LoVo (cell line): ENCODE results near the gene CLIC5.
A peak's percentile ranks its signal among the peaks of the same experiment; 100 is the strongest.

Experiments
- DNase-seq: peaks from one replicate; pipeline ENCODE4 v3.0.0-alpha.2; 2016; ENCODE audit warnings: low spot score

Gene CLIC5

DNA sequence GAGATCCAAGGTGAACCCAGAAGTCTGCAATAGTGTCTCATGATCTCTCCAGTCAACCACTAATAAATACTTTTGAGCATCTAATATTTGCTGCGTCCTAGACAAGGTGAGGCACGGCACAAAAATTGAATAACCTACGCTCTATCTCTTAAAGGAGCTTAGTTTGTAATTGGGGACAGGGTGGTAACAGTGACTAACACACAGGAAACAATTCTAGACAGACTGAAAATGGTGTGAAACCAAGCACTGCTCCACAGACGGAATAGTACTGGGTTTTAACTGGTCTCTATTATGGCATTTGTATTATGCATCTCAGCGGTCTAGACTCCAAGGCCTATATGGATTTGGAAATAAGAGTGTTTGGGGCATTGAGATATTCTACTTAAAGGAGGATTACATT lies 120.1 kb downstream of the CLIC5 start:
- DNase-seq: no peak

DNA sequence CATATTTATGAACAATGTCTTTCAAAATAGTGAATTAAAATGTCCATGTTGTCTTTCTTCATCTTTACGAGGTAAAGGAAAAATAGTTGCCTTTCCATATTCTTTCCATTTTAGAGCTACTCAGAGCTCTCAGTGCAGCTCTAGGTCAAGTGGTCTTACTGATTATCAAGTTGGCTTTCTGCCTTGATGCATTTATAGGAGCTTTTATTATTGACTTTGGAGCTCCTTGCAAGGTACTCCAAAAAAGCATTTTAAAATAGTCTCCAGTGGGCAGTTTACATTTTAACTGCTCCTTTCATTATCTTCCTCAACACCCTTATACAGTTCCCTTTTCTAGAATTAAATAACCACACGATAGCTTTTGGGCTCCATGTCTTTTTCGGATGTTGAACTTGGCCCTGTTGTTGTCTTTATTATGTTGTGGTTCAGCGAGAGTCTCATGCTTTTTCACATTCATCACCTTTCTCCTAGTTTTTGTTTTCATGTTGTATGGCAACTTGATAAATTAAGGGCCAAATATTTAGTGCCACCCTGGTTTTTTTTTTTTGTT lies 122.9 kb downstream of the CLIC5 start:
- no peak for DNase-seq

DNA sequence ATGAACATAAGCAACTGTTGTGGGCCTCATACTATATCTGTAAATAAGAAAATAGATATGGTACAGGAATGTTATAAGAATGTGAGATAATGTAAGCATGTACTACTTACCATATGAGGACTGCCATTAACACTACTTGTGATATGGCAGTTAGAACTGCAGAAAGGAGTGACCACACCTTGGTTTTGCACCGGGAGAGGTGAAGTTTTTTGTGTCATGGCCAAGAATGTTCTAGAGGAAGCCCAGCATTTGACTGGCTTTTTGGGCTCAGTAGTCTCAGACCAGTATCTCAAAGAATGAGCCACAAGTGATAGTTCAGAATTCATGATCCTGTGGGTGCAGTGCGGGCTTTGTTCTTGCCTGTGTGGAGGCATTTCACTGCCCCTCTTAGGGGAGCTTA lies 123.5 kb downstream of the CLIC5 start:
- no peak for DNase-seq

DNA sequence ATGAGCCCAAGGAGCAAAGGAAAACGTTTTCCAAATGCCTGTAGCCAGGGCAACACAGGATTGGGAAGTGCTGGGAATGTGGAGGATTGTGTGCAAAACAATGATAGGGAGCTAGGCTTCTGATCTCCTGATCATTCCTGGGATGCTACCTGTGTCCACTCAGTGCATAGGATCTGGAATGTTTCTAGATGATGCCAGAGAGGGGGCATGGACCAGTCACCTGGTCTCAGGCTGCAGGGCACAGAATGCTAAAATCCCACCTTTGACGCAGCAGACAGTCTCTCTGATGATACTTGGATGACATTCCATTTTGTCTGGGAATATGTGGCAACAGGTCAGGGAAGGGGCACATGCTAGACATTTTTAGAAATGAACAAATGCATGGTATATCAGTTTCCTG lies 128.9 kb downstream of the CLIC5 start:
- DNase-seq: no peak

DNA sequence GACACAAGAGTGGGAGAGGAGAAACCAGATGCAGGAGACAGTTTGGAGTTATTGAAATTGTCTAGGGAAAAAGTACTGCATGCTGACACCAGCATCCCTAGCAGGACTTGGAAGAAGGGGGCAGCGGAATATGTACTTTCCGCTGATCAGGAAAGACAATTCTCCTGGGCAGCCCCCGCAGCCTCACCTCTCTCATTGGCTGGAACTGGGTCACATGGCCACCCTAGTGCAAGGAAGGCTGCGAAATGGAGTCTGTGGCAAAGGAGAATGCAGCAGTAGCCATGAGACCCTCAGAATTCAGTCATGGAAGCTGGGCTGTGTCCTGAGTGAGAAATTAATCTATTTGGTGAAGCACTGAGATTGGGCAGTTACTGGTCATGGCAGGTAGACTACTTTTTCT lies 131.3 kb downstream of the CLIC5 start:
- DNase-seq: no peak

DNA sequence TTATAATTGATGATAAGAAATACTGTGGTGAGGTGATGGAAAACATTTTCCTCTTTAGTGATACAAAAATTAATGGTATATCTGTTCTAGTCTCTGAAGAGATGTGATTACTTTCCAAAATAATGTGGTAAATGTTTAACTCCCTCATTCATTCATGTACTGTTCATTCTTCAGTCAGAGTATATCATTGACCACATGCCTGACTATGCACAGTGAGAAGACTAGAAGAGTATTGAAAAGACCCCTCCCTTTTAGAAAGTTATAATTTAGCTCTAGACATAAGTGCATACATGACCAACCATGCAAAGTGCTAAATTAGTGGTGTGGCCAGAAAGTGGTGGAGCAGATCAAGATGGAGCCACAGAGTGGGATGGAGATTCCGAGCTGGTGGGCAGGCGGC lies 133.0 kb downstream of the CLIC5 start:
- no peak for DNase-seq

DNA sequence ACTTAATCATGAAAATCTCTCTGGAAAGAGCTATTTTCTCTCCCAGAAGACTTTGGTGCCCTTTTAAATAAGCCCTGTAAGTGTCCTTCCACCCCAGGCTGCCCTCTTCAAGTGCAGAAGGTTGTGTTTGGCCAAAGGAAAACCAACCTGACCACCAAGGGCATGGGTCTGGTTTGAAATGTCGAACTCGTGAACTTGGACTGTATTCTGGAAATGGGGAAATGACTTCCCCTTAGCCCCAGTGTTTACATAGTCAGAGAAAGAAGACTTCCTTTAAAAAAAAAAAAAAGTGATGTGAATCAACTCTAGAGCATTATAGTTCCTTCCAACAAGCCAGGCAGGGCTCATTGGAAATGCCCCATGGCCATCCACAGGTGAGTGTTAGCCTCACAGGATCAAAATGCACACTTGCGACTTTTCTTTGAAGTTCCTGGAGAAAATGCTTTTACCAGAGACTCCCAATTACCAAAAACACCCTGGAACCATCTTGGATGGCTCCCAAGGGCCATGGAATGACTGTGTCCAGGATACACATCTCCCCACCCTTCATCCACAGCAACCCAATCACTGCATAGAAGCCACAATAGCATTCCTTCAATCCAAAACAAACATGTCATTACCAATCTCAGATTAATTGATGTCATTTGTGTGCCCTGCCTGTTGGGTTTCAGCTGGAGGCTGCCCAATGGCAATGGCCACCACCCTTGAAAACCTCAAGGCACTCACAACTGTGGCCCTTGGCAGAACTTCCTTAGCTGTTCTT lies 133.8 kb downstream of the CLIC5 start:
- DNase-seq: no peak

DNA sequence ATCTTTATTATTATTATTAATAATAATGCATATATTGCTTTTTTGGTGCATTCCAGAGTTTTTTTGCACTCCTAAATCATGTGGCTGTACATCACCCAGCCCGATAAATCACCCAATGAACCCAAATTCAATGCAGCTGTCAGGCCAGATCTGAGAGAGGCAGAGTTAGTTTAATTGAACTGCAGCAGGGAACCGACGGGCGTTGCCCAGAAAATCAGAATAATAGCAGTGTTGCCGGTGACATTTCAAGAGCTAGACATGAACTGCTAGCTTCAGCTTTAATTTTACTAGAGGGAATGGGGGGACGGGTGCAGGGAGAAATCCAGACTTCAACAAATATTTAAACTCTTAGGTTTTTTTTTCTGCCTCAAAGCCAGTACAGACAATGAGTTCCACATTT lies 135.0 kb downstream of the CLIC5 start:
- no peak for DNase-seq

DNA sequence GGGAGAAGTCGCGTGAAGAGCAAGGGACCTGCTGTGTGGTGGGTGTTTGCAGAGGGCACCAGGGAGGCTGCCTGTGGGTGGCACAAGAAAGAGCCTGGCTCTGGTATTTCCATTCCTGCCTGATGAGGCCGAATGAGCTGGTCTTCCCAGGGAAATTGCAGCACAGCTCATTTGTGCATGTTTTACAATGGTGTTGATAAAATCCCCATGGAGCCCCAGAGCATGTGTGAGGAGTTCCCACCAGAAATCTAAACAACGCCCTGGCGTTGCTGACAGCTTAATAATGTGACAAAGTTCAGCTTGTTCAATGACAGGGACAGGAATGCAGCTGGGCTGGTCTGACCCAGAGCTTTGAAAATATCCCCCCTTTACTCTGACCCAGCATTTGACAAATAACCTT lies 135.5 kb downstream of the CLIC5 start:
- DNase-seq: peak; percentile 7

DNA sequence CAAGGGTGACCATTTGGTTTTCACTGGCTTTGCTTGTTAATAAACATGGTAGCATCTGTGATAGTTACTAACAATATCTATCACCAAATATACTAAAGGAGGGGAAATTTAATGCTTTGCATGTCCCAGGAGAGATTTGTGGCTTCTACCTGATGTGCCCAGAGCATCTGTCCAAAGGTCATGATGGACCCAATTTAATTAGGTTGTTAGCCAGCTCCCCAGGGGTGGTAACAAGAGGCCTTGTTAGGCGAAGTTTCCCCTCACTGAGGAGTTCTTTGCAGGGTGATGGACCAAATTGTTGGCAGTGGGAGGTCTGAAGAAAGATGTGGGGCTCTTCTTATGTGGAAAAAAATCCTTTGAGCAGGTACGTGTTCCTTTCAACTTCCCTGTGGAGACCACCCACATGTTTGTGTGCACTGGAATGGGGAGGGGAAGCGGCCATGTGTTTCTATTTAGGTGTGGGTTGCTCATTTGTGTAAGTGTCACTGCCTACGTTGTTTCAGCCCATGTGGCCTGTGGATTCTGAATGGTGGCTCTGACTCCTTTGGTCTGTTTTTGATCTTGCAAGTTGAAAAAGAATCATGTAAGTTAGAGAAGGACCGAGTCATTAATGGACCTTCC lies 137.6 kb downstream of the CLIC5 start:
- no peak for DNase-seq

DNA sequence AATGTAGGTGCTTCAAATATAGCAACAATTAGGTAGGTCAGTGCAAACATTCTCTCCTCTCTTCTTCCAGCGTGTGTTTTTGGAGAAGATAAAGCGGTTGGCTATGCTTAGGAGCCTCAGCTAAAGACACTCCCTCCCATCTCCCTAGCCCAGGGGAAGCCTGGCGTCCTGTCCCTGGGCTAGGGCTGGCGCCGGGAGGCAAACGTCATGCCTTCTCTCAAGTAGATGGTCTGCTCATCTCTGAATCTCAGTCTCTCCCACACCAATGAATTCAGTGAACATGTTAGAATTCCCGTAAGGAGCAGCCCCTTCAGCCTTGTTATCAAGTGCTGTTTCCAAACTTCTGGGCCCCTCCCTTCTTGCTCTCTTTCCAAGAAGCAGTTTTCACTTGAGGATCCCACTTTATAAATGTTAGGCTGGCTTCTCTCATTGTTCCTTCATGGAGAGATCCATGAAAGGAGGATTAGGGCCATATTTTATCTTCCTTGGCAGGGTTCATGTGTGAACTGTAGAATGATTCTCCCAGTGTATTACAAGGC lies 142.8 kb downstream of the CLIC5 start:
- DNase-seq: no peak

DNA sequence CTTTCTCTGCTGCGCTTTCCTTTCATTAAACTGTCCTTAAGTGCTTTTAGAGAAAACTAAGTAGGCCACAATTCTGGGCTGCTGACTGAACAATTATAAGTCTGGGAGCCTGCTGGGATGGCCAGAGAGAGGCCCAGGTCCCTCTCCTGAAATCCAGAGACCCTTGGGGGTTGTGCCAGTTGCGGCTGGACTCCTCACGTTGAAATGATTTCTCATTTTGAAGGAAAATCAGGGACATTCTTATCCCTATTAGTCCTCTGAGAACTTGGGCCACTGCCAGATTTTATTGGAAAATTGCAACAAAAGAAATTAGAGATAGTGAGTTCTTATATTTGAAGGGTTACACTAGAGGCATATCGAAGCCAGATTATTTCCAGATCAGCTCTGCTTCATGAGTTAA lies 145.1 kb downstream of the CLIC5 start:
- no peak for DNase-seq

DNA sequence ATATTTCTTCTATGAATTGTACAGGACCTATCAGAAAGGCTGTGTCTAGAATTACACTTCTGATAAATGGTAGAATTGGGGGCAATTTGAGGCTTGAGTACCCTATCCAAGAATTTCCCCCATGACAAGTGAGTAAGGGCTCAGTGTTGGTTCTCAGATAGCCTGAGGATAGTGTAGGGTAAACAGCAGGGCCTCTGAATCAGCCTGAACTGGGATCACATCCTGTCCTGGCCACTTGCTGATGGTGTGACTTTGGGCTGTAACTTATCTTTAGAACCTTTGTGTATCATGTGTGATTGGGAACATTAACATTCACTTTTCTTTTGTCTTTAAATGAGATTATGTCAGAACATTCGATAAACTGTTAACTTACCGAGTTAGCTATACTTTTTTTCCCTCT lies 151.0 kb downstream of the CLIC5 start:
- no peak for DNase-seq

DNA sequence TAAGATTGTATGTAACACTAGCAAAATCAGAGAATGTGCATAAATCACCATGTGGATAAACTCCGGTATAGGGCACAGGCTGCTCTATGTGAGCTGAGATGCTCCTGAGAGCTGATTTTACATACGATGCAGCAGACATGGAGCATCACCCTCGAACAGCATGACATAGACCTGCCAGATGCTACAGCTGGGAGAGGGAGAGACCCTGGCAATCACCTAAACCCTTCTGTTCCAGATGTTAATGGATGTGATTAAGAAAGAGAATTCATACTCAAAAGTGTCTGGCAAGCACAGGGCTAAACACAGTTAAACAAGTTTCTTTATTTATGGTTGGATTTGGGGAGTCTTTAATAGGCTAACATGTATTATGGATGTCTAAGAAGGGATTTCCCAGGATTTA lies 157.0 kb downstream of the CLIC5 start:
- DNase-seq: no peak

DNA sequence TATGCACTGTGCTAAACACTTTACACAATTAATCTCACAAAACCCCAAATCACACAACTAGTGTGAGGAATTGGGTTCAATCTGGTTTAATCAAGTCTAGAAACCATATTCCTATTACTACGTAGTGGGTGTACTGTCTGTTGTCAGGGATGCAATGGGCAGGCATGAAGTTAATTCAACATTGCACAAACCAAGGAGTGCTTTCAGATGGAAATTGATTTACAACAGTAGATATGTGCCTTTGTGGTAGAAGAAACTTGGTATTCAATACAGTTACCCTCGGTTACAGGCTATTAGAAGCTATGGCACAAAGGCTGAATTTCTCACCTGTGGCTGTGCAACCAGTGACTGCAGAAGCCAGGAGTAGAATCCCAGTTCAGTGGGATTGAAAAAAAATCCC lies 157.8 kb downstream of the CLIC5 start:
- DNase-seq: no peak

DNA sequence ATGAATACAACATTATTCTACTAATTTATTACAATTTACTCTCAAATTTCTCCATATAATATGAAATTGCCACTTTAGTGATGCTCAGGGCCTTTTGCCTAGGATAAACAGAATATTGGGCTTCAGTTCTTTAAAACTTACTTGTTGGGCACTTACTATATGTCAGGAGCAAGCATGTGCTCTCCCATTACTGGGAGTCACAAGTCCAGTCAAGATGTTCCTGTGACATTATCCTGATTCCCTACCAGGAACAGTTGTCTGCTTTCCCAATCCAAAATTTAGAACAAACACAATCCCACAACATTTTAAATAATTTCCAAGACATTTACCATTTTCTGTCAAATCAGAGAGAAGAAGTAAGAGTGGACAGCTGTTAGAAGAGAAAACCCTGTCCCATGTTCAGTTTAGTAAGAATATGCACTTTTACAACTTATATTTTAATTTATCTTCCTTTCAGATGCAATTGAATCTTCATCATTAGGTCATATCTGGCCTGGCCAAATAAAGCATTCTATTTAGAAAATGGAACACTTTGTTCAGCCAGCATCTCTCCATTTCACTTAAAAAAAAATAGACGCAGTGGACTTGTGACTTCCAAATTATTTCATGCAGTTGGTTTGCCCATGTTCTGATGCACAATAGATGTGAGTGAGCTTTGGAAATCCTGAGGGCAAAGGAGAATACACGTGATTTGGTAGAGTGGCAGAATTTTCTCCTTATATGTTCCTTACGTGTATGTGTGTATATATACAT lies 159.8 kb downstream of the CLIC5 start:
- no peak for DNase-seq

DNA sequence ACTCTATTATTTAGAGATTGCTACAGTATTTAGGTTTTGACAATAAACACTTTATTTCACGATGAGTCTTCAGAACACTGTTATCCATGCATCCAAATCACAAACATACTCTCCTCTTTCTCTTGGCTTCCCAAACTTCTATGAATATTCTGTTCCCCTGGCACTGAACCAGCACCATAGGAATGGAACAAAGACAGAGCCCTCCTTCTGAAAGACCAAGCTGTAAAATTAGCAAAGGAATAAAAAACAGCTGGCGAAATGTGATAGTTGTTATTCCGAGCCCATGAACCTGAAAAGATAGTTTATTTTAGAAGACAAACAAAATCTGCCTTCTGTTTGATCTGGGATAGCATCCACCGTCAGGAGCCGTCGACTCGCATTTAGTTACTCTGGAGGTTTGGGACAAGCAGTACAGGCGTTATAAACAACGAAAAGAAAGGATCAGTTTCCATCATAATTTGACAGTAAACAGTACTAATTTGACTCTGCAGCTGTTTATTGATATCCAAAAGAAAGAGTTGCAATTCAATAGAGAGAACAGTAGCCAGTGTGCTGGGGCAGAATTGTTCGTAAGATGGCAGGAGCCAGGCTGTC lies 161.4 kb downstream of the CLIC5 start:
- DNase-seq: no peak

DNA sequence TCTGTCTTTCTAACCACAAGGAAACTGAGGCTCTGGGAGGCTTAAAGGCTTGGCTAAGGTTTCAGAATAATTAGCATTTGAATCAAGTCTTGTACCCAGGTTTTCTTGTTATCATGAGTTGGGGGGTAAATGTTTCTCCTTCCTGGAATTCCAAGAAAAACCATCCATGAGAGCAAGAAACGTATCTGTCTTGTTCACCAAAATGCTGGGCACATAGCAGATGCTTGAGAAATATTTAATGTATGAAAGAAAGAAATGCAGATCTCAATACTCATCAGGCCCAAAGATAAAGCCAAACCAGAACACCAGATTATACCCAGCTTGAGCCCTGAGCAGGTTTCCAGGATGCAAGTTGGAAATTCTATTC lies 164.6 kb downstream of the CLIC5 start:
- no peak for DNase-seq

DNA sequence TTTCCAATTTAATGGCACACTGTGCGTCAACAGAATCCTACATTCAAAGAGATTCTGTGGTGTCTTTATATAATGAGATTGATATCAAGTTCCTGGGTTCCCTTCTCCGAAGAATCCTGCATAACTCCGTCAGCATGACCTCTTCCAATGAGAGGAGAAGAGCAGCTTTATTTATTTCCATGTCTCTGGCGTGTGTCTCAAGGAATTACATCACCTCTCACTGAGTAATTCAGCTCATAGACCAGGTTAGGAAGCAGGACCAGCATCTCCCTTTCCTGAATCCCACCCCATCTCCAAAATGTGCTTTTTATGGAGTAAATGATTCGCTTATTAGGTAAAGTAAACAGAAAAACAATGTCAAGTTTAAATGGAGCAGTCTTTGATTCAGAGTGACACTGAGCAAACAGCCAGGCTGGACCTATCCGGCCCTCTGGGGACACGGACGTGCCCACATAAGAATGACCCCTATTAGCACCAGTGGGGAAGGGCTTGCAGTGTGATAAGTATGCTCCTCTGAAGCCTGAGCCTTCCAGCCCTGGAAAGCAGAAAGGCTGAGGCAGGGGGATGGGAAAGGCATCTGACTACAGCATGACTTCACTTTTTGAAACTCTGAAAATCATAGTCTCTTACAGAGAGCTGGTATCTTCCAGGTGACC lies 165.2 kb downstream of the CLIC5 start:
- no peak for DNase-seq

DNA sequence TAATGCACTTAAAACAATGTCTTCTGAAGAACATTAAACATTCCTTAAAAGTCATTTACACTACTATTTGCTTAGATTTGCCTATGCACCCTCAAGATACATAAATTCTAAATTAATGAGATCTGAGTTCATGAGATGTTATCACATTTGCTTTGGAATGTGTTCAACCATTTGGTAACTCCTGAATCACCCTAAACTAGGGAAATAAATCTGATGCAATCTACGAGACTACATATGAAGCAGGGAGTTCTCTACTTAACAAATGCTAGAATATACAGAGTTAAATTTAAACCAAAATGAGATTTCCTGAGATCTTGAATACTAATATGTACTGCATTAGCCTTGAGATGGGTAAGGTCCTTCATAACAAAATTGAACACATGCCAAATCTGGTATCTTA lies 170.1 kb downstream of the CLIC5 start:
- no peak for DNase-seq

DNA sequence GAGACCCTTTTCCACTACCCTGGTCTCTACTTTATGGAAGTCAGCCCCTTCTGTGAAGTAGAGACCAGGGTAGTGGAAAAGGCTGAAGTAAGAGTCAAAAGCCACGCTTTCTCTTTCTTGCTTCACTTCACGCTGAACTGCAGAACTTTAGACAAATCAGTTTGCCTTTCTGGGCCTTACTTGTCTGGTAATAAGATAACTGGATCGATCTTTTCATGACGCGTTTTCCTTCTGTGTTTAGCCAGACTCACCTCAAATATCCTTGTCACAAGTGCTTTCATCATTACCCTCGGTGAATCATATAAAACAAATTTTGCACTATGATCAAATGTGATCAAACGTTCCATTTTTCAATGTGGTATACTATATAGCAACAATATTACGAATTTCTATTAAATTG lies 170.7 kb downstream of the CLIC5 start:
- DNase-seq: no peak
